GM12878 (cell line): Measurements from ENCODE around the gene PATJ. TPM values are rescaled to one million over a fixed set of nuclear protein-coding genes. Genes with fewer than 3 reads are reported as not detected.

ENCODE experiments used
- ATAC-seq: fragments of 200-7000 bp; cut with Tn5 transposase; 3 replicates; pipeline ENCODE4 v1.9.1; 2020; ENCODE audit warnings: mild to moderate bottlenecking, moderate library complexity
- BruUV-seq: library from RNA; stranded (reverse); fragments of 400-500 nt; replicated peaks from 2 replicates; lab custom pipeline; 2021; lab: Mats Ljungman, UMichigan
- CTCF ChIA-PET: fragments of 300-600 bp; sonication (Branson Sonifier 250); formaldehyde crosslinking; extraction: SDS; loops from one replicate; lab custom pipeline; 2021; ENCODE audit warnings: inconsistent platforms; lab: Yijun Ruan, JAX
- POLR2A ChIA-PET: fragments of 350-600 bp; formaldehyde crosslinking; extraction: SDS; loops from one replicate; lab custom pipeline; 2021; ENCODE audit warnings: inconsistent platforms; lab: Charles Lee
- RAD21 ChIA-PET: fragments of 300-600 bp; sonication (Branson Sonifier 250); formaldehyde crosslinking; loops from one replicate; lab custom pipeline; 2023; ENCODE audit warnings: antibody characterized with exemption; ENCODE audit not compliant: unreplicated experiment; lab: Charles Lee
- SMC1A ChIA-PET: fragments of 300-600 bp; sonication (Branson Sonifier 250); formaldehyde crosslinking; loops from one replicate; lab custom pipeline; 2023; ENCODE audit not compliant: unreplicated experiment, uncharacterized antibody; lab: Charles Lee
- DNase-seq: peaks from one replicate; pipeline ENCODE4 v3.0.0-alpha.2; 2011; ENCODE audit warnings: low read depth, low spot score
- FAIRE-seq: peaks from 3 replicates; lab custom pipeline; 2011; peaks lifted over from hg19 to GRCh38; lab: Jason Lieb, UNC
- H2AFZ ChIP-seq: 2 replicates; pipeline ENCODE4 v1.6.0; 2011; ENCODE audit warnings: low read depth, low read length, control low read depth; ENCODE audit not compliant: control insufficient read depth
- H3K27ac ChIP-seq: 2 replicates; pipeline ENCODE4 v1.5.1; 2011; ENCODE audit warnings: control low read depth; ENCODE audit not compliant: control insufficient read depth, insufficient read depth
- H3K27me3 ChIP-seq, 2 experiments: replicated peaks in 1 of 2; 2 replicates each; pipeline versions ENCODE4 v1.6.0 to v1.6.1; 2011; ENCODE audit warnings: low read length in 1 of 2; ENCODE audit not compliant: control insufficient read depth in 2 of 2, insufficient read depth in 2 of 2
- H3K36me3 ChIP-seq, 2 experiments: 2 replicates each; pipeline ENCODE4 v1.5.1; 2011; ENCODE audit warnings: low read length in 1 of 2; ENCODE audit not compliant: control insufficient read depth in 2 of 2, insufficient read depth in 2 of 2
- H3K4me1 ChIP-seq: 2 replicates; pipeline ENCODE4 v1.6.1; 2011; ENCODE audit warnings: mild to moderate bottlenecking, low read length, moderate library complexity, mixed read lengths; ENCODE audit not compliant: control insufficient read depth, insufficient read depth
- H3K4me2 ChIP-seq: 2 replicates; pipeline ENCODE4 v1.6.0; 2011; ENCODE audit warnings: control low read depth; ENCODE audit not compliant: control insufficient read depth, insufficient read depth
- H3K4me3 ChIP-seq: fragments of 200-600 bp; sonication (generic); 2 replicates; pipeline ENCODE4 v1.5.1; 2016
- H3K79me2 ChIP-seq: 2 replicates; pipeline ENCODE4 v1.6.0; 2011; ENCODE audit warnings: low read length; ENCODE audit not compliant: control insufficient read depth, insufficient read depth
- H3K9ac ChIP-seq: 2 replicates; pipeline ENCODE4 v1.8.0; 2011; ENCODE audit warnings: low read length, control low read depth, mixed read lengths; ENCODE audit not compliant: control insufficient read depth, insufficient read depth
- H3K9me3 ChIP-seq: replicated peaks from 3 replicates; pipeline ENCODE4 v1.5.1; 2011; ENCODE audit warnings: mild to moderate bottlenecking, low read length; ENCODE audit not compliant: control insufficient read depth, insufficient read depth
- H4K20me1 ChIP-seq: 2 replicates; pipeline ENCODE4 v1.6.0; 2011; ENCODE audit not compliant: control insufficient read depth, insufficient read depth
- ASH2L ChIP-seq: fragments of 300-600, 200-600 bp; sonication (generic); IDR thresholded peaks from 2 replicates; pipeline ENCODE4 v1.6.1; 2017; ENCODE audit warnings: low read depth, mild to moderate bottlenecking, borderline replicate concordance
- BACH1 ChIP-seq: fragments of 450-650 bp; IDR thresholded peaks from 2 replicates; pipeline ENCODE4 v1.6.1; 2017; ENCODE audit warnings: mild to moderate bottlenecking, borderline replicate concordance
- NKRF ChIP-seq: fragments of 450-650 bp; conservative IDR thresholded peaks from 2 replicates; pipeline ENCODE4 v1.6.1; 2017; ENCODE audit warnings: mild to moderate bottlenecking, moderate library complexity
- PBX3 ChIP-seq: IDR thresholded peaks from 2 replicates; pipeline ENCODE4 v1.6.1; 2011; ENCODE audit warnings: mild to moderate bottlenecking, low read depth, low read length, moderate library complexity; ENCODE audit not compliant: insufficient replicate concordance
- RELA ChIP-seq: fragments of 450-650 bp; IDR thresholded peaks from 2 replicates; pipeline ENCODE4 v1.8.0; 2014; ENCODE audit warnings: borderline replicate concordance; ENCODE audit not compliant: partially characterized antibody
- SIX5 ChIP-seq: IDR thresholded peaks from 2 replicates; pipeline ENCODE4 v1.6.1; 2011; ENCODE audit warnings: mild to moderate bottlenecking, low read depth, low read length, moderate library complexity; ENCODE audit not compliant: severe bottlenecking
- SKIL ChIP-seq: fragments of 450-650 bp; IDR thresholded peaks from 2 replicates; pipeline ENCODE4 v1.6.1; 2017; ENCODE audit warnings: mild to moderate bottlenecking, low read depth, inconsistent platforms; ENCODE audit not compliant: poor library complexity, severe bottlenecking
- YY1 ChIP-seq: IDR thresholded peaks from 2 replicates; pipeline ENCODE4 v1.6.1; 2011; ENCODE audit warnings: low read depth, mild to moderate bottlenecking, low read length
- WGBS: methylation state at CpG from one replicate; pipeline ENCODE4 v1.1.6; 2016; ENCODE audit warnings: low lambda C conversion rate; ENCODE audit not compliant: insufficient replicate concordance, insufficient coverage; ENCODE audit errors: missing lambda C conversion rate; 5-methylcytosine and 5-hydroxymethylcytosine counted together
- in situ Hi-C: fragments of 300-500 bp; cut with MboI; formaldehyde crosslinking; loops from 9 replicates; pipeline ENCODE4 v1.14.3; 2018; ENCODE audit warnings: mixed read lengths
- intact Hi-C: fragments of 100-400 bp; cut with micrococcal nuclease; formaldehyde crosslinking; loops from one replicate; pipeline ENCODE4 v1.14.2; 2022; ENCODE audit not compliant: unreplicated experiment
- polyA plus RNA-seq, 11 experiments: library from polyadenylated mRNA; depleted of rRNA in 4 of 11; unstranded in 6 of 11; stranded (reverse) in 5 of 11; fragments of >200 nt; fragmentation: Nextera tagmentation in 4 of 11; fragmentation: Illumina TruSeq in 1 of 11; extraction: Ambion mirVana in 4 of 11; extraction: Trizol in 1 of 11; gene quantifications; 1 replicate in 1 of 11; 2 replicates in 10 of 11; pipeline versions ENCODE4 v1.2.1 to v1.2.3, GENCODE V29; 2011 to 2016; ENCODE audit warnings: inconsistent platforms in 2 of 11, missing spikeins in 2 of 11, low read depth in 1 of 11
- total RNA-seq, 4 experiments: library from RNA; depleted of rRNA in 3 of 4; stranded (reverse); fragments of >200 nt in 3 of 4; fragmentation: Illumina TruSeq in 1 of 4; extraction: Trizol in 1 of 4; gene quantifications; 2 replicates each; pipeline versions ENCODE4 v1.2.1 to v1.2.3, GENCODE V29; 2013 to 2021

PATJ gene
- total and polyA plus RNA-seq, 10 of the 15 experiments (the other 5 are each of a cell fraction or from before 2014, with no cell fraction given) = 2.8 to 13.9 (median 6.9) TPM

- POLR2A ChIA-PET = no interaction called here
- SMC1A ChIA-PET = no interaction called here
- Histone ChIP-seq H3K4me2 (no peak overlapping the region), H4K20me1 (no peaks in the 10 kb centered on the region), H3K27me3 (no peaks in the 10 kb centered on the region), H2AFZ (no peak overlapping the region), H3K27ac (no peak overlapping the region), H3K9me3 (no peaks in the 10 kb centered on the region), H3K9ac (no peak overlapping the region), H3K79me2 (no peaks in the 10 kb centered on the region), H3K4me1 (no peaks in the 10 kb centered on the region), H3K36me3 (no peaks in the 10 kb centered on the region), H3K4me3 (no peak overlapping the region)
- 57% methylated on average over 4 of the region's 4 CpGs for WGBS
- FAIRE-seq (no peak), ATAC-seq (no peak), DNase-seq (no peak)
- CTCF ChIA-PET = interaction anchor here (0.5 to 0.6 kb wide), 2 partner anchors 14 to 25 kb away, joined by 3 read pairs; no protein-coding TSS in a partner anchor
- in situ Hi-C loops (no loop called here), intact Hi-C loops (no loop called here)
- no TSS peak for BruUV-seq
- RAD21 ChIA-PET = no interaction called here
- TF ChIP-seq NKRF = no peak
- no peak for TF ChIP-seq YY1
- TF ChIP-seq ASH2L = no peak
- no peak for TF ChIP-seq RELA
- TF ChIP-seq SKIL = no peak
- no peak for TF ChIP-seq BACH1
- no peak for TF ChIP-seq PBX3
- no peak for TF ChIP-seq SIX5
Measured at GRCh38 chr1:61808968-61809367, 66.7 kb downstream of the PATJ start.
